HG03095 (cell line): ENCODE measurements around the gene KCNJ12.
A peak's percentile ranks its signal among the peaks of the same experiment; 100 is the strongest.
"Not testable (repeated sequence)": the region's sequence is repeated elsewhere in the genome, so short reads cannot be mapped to it uniquely, and the experiment has no call there.

Experiments
- ATAC-seq: cut with Tn5 transposase; IDR thresholded peaks from one replicate; pipeline ENCODE4 v1.9.1; 2021; ENCODE audit warnings: moderate library complexity; ENCODE audit not compliant: unreplicated experiment

The KCNJ12 gene

GRCh38 chr17:21376081-21376758, at the start of gene KCNJ12:
TSS of gene KCNJ12 (plus strand) at chr17:21376357. CDS start at chr17:21415343, 38,986 bp downstream.
- ATAC-seq: no peak

DNA sequence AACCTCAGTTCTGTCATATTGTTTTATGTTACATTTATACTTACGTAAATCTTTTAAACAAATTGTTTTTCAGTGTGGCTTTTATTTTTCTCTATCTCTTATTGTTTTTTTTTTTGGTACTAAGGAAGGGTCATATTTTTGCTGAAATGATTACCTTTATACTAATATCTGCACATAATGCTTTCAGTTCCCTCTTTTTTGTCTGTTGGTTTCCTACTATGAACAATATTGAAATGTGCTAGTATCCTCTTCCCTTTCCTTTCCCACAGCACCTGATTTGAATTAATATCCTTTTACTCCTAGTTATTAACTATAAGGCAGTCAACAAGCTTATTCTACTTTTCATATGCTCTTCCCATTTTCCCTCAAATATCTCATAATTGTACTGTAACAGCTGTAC, 48.2 kb upstream of the KCNJ12 start:
- not testable (repeated sequence) for ATAC-seq

GRCh38 chr17:21328778-21329177, 47.4 kb upstream of the KCNJ12 start:
- not testable (repeated sequence) for ATAC-seq

DNA sequence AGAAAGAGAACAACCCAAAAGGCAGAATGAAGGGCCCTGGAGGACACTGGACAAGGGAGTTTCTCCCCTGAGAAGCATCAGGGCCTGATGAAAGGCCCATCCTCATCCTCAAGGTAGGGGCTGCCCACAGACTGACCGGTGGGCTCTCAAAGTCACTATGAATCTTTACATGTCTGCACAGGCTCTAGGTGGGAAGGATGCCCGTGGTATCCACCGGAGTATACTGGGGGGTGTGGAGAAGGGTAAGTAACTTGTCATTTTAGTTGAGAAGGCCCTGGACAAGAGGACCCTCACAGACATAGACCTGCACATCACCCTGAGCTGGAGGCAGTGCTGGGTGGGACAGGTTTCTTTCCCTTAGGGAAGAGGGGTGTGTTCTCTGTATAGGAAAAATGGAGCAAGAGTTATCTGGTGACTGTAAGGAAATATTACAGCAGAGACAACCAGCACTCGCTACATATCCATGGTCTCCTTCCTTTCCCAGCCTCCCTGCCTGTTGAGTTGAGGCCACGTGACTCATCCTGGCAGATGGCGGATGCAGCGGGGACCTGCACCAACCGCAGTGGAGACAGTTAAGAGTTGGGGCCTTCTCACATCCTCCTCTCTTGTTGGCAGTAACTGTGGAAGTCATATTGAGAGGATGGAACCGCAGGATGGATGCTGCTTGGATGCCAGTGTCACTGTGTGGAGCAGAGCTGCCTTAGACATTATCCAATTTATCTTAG, 45.6 kb upstream of the KCNJ12 start:
- no peak for ATAC-seq

- ATAC-seq: not testable (repeated sequence)
Measured at GRCh38 chr17:21336541-21337294, 39.4 kb upstream of the KCNJ12 start.

DNA sequence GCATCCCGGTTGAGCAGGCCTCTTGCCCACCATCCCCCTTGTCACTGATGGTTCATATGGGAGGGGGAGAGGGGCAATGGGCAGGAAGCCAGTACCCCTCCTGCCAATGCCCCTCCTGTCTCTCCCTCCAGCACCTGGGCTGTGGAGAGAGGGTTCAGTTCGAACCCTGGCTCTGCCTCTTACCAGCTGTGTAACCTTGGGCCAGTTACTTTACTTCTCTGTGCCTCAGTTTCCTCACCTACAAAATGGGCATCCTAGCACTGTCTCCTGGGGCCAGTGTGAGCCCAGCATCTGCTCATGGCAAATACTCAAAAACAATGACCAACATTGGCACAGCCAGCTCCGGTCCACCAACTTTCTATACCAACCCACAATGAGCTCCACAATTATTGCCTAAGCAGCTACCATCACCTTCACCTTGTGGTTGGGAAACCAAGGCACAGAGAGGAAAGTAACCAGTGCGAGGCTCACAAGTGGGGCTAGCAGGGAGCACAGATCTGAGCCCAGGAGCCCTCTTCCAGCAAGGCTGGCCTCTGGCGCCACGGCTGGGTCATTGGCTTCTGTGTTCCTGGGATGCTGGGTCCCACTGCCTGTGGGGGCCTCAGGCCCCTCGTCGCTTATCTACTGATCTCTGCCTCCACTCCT, 38.1 kb upstream of the KCNJ12 start:
- ATAC-seq: not testable (repeated sequence)

GRCh38 chr17:21339011-21339410, 37.1 kb upstream of the KCNJ12 start:
- no peak for ATAC-seq

- ATAC-seq: not testable (repeated sequence)
Measured at GRCh38 chr17:21339571-21339970, 36.6 kb upstream of the KCNJ12 start.

- ATAC-seq: not testable (repeated sequence)
Measured at GRCh38 chr17:21340407-21340806, 35.8 kb upstream of the KCNJ12 start.

GRCh38 chr17:21341279-21341678, 34.9 kb upstream of the KCNJ12 start:
- ATAC-seq: not testable (repeated sequence)

- ATAC-seq: not testable (repeated sequence)
Measured at GRCh38 chr17:21341925-21342540, 34.1 kb upstream of the KCNJ12 start.

- ATAC-seq: not testable (repeated sequence)
Measured at GRCh38 chr17:21343061-21343949, 32.9 kb upstream of the KCNJ12 start.

GRCh38 chr17:21344801-21345200, 31.4 kb upstream of the KCNJ12 start:
- ATAC-seq: not testable (repeated sequence)

DNA sequence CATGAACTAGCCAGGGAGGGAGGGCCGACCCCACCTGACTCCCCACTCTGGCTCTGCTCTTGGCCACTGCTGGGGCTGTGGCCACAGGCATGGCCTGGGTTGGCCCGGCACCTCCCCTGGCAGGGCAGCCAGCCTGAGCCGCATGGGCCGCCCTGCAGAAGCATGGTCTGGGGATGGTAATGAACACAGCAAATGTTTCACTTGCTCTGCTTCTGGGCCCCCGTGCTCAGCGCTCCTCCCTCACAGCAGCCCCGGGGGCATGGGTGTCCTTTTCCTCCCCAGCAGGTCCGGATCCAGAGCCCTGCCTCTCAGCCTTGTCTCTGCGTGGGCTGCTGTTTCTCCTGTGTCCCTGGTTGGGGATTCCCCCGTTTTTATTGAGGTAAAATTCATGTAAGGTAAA, 30.9 kb upstream of the KCNJ12 start:
- no peak for ATAC-seq

DNA sequence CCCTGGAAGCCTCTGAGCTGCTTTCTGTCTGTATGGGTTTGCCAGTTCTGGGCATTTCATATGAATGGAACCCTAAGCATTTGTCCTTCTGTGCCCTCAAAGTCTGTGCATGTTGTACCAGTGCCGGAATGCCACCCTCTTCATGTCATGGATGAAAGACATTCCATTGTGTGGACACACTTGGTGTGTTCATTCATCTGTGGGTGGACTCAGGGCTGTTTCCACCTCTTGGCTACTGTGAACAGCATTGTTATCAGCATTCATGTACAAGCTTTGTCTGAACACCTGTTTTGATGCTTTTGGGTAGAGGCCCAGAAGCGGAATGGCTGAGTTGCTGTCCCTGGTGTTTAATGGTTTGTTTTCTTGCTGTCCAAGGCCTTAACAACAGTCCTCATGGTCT, 30.1 kb upstream of the KCNJ12 start:
- not testable (repeated sequence) for ATAC-seq

- not testable (repeated sequence) for ATAC-seq
Measured at GRCh38 chr17:21346651-21347250, 29.4 kb upstream of the KCNJ12 start.

- ATAC-seq: not testable (repeated sequence)
Measured at GRCh38 chr17:21347660-21348059, 28.5 kb upstream of the KCNJ12 start.

- ATAC-seq: peak; percentile 57
Measured at GRCh38 chr17:21348081-21348925, 27.9 kb upstream of the KCNJ12 start.
